Body of pancreas (tissue), 4 donors: Measurements from ENCODE around the gene CYREN.

Source experiments
- POLR2A ChIP-seq, 3 donors: fragments of 450-650 bp; IDR thresholded peaks; one replicate each; pipeline ENCODE4 v1.6.1; 2016; ENCODE audit warnings: antibody characterized with exemption in 3 of 3, mild to moderate bottlenecking in 2 of 3
- TF ChIP-seq, protein P1 (sequence below), 7 experiments: fragments of 450-650 bp in 4 of 7; fragments of 200-600 bp in 3 of 7; sonication (generic) in 3 of 7; IDR thresholded peaks; one replicate each; pipeline ENCODE4 v1.5.1; 2016 to 2019; ENCODE audit warnings: antibody characterized with exemption in 7 of 7

DNA sequence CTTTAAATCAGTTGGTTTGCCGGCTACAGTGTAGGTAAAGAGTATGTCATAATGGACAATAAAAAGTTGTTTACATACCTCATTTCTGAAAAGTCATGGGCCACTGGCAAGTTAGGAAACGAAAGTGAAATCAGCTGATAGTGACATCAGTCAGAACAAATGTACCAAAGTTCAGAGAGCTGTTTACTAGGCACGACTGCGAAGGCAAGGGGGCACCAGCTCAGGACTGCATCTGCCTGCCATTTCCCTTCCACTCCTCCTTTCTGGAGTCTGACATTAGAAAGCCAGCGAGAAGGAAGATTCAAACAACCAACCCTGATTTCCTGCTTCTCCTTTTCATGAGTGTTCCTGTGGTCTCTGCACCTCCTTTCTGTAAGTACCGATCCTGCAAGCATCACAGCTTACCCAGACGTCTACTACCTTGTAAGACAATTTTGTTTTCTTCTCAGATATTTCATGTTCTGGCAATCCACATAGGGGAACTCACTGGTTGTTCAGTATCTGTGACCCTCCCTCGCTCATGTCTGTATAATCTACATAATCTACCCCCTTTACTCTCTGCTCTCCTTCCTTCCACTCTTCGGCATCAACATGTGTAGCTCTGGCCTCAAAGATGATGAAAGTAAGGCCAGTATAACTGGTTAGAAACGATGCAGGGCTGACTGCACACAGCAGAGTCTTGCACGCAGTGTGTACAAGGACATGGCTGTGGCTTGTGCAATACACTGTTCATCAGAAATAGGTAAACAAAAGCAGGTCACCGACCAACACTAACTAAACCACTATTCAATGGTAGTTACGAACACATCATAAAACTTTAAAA lies 22.4 kb downstream of the CYREN start, which contains the start of gene TMEM140:
- TF ChIP-seq, protein P1, sequence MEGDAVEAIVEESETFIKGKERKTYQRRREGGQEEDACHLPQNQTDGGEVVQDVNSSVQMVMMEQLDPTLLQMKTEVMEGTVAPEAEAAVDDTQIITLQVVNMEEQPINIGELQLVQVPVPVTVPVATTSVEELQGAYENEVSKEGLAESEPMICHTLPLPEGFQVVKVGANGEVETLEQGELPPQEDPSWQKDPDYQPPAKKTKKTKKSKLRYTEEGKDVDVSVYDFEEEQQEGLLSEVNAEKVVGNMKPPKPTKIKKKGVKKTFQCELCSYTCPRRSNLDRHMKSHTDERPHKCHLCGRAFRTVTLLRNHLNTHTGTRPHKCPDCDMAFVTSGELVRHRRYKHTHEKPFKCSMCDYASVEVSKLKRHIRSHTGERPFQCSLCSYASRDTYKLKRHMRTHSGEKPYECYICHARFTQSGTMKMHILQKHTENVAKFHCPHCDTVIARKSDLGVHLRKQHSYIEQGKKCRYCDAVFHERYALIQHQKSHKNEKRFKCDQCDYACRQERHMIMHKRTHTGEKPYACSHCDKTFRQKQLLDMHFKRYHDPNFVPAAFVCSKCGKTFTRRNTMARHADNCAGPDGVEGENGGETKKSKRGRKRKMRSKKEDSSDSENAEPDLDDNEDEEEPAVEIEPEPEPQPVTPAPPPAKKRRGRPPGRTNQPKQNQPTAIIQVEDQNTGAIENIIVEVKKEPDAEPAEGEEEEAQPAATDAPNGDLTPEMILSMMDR (IDR thresholded peaks at IDR 0.05): peak in 4 of 7 experiments; percentile 15 to 29 (median 25)
- peak; percentile 26 to 74 (median 73) for TF ChIP-seq POLR2A (IDR thresholded peaks at IDR 0.05)
